Caco-2 (cell line): ENCODE measurements around the gene CCDC185. TPM values are rescaled to one million over a fixed set of nuclear protein-coding genes. Genes with fewer than 3 reads are reported as not detected.

Experiments
- BruUV-seq: library from RNA; stranded (reverse); fragments of 400-500 nt; replicated peaks from 2 replicates; lab custom pipeline; 2021; lab: Mats Ljungman, UMichigan
- CTCF ChIA-PET: fragments of 300-600 bp; sonication (Branson Sonifier 250); formaldehyde crosslinking; loops from one replicate; lab custom pipeline; 2022; ENCODE audit warnings: antibody characterized with exemption; lab: Charles Lee
- POLR2A ChIA-PET: fragments of 300-600 bp; sonication (Branson Sonifier 250); formaldehyde crosslinking; loops from one replicate; lab custom pipeline; 2022; ENCODE audit warnings: antibody characterized with exemption; lab: Charles Lee
- DNase-seq, 2 experiments: peaks; one replicate each; pipeline versions ENCODE4 v3.0.0 to v3.0.0-alpha.2; 2020 to 2022
- H3K27me3 ChIP-seq: replicated peaks from 2 replicates; pipeline ENCODE4 v1.6.0; 2011; ENCODE audit warnings: low read length; ENCODE audit not compliant: control insufficient read depth, insufficient read depth
- H3K36me3 ChIP-seq: 2 replicates; pipeline ENCODE4 v1.5.1; 2011; ENCODE audit warnings: low read length; ENCODE audit not compliant: control insufficient read depth, insufficient read depth
- H3K4me1 ChIP-seq: fragments of 250-450 bp; sonication (Bioruptor Pico); 2 replicates; pipeline ENCODE4 v1.5.1; 2020; ENCODE audit warnings: mild to moderate bottlenecking
- H3K4me3 ChIP-seq: 2 replicates; pipeline ENCODE4 v1.5.1; 2011; ENCODE audit warnings: low read depth, mild to moderate bottlenecking, control low read depth, low read length
- H3K9me3 ChIP-seq: fragments of 250-450 bp; sonication (Bioruptor Pico); 2 replicates; pipeline ENCODE4 v1.5.1; 2020; ENCODE audit warnings: mild to moderate bottlenecking, moderate library complexity
- H3K27ac Mint-ChIP-seq: one replicate; pipeline ENCODE4 v1.8.0; 2022; ENCODE audit warnings: mixed read lengths; ENCODE audit not compliant: unreplicated experiment
- H3K27me3 Mint-ChIP-seq: one replicate; pipeline ENCODE4 v1.8.0; 2022; ENCODE audit warnings: mixed read lengths; ENCODE audit not compliant: insufficient read depth, unreplicated experiment
- H3K36me3 Mint-ChIP-seq: one replicate; pipeline ENCODE4 v1.8.0; 2022; ENCODE audit warnings: mild to moderate bottlenecking, mixed read lengths; ENCODE audit not compliant: insufficient read depth, unreplicated experiment
- H3K4me1 Mint-ChIP-seq: one replicate; pipeline ENCODE4 v1.8.0; 2022; ENCODE audit warnings: low read depth, mixed read lengths; ENCODE audit not compliant: unreplicated experiment
- H3K4me3 Mint-ChIP-seq: one replicate; pipeline ENCODE4 v1.8.0; 2022; ENCODE audit warnings: mild to moderate bottlenecking, moderate library complexity, mixed read lengths; ENCODE audit not compliant: unreplicated experiment
- H3K9me3 Mint-ChIP-seq: one replicate; pipeline ENCODE4 v1.8.0; 2022; ENCODE audit warnings: mixed read lengths; ENCODE audit not compliant: unreplicated experiment
- CTCF ChIP-seq, 2 experiments: fragments of 200-600 bp in 1 of 2; IDR thresholded peaks; 1 replicate in 1 of 2; 2 replicates in 1 of 2; pipeline versions ENCODE4 v1.5.1 to v1.8.0; 2011 to 2022; ENCODE audit warnings: antibody characterized with exemption in 1 of 2, control low read depth in 1 of 2, inconsistent platforms in 1 of 2, low read depth in 1 of 2, low read length in 1 of 2, mild to moderate bottlenecking in 1 of 2, moderate library complexity in 1 of 2; ENCODE audit not compliant: insufficient read depth in 1 of 2, severe bottlenecking in 1 of 2, unreplicated experiment in 1 of 2
- intact Hi-C: fragments of 100-400 bp; cut with micrococcal nuclease; formaldehyde crosslinking; loops from one replicate; pipeline ENCODE4 v1.10.0; 2022; ENCODE audit not compliant: unreplicated experiment
- total RNA-seq: library from RNA; stranded (reverse); gene quantifications from 2 replicates; pipeline ENCODE4 v1.2.3, GENCODE V29; 2022

Gene CCDC185
- total RNA-seq, 1 experiment from 2014 or later, result not detected

- Mint-ChIP-seq H3K4me1 (no peaks in the 10 kb centered on the region), H3K27ac (no peak overlapping the region), H3K4me3 (no peak overlapping the region), H3K36me3 (no peaks in the 10 kb centered on the region), H3K9me3 (peaks cover 11% of the 10 kb centered on the region), H3K27me3 (no peaks in the 10 kb centered on the region)
- BruUV-seq, result no TSS peak
- no peaks in the 10 kb centered on the region for H3K36me3 ChIP-seq
- ChIA-PET POLR2A (no interaction called here), CTCF (no interaction called here)
- H3K4me1 ChIP-seq, result no peaks in the 10 kb centered on the region
- H3K4me3 ChIP-seq, result no peak overlapping the region
- TF ChIP-seq CTCF (IDR thresholded peaks at IDR 0.05; ENCODE audit: insufficient read depth in 1 of 2, low read depth in 1 of 2, low read length in 1 of 2, severe bottlenecking in 1 of 2, unreplicated experiment in 1 of 2), result no peak
- H3K27me3 ChIP-seq, result no peaks in the 10 kb centered on the region
- no peak for DNase-seq
- H3K9me3 ChIP-seq, result no peaks in the 10 kb centered on the region
- intact Hi-C loops, result no loop called here
Measured at GRCh38 chr1:223437151-223437550, 43.9 kb downstream of the CCDC185 start.

GRCh38 chr1:223443397-223443796 is 50.2 kb downstream of the CCDC185 start:
- H3K36me3 Mint-ChIP-seq, result no peaks in the 10 kb centered on the region
- H3K4me1 ChIP-seq, result no peaks in the 10 kb centered on the region
- H3K27ac Mint-ChIP-seq, result no peak overlapping the region
- CTCF ChIA-PET, result no interaction called here
- H3K4me3 ChIP-seq, result no peak overlapping the region
- TF ChIP-seq CTCF (IDR thresholded peaks at IDR 0.05; ENCODE audit: insufficient read depth in 1 of 2, low read depth in 1 of 2, low read length in 1 of 2, severe bottlenecking in 1 of 2, unreplicated experiment in 1 of 2), result no peak
- H3K4me3 Mint-ChIP-seq, result no peak overlapping the region
- H3K36me3 ChIP-seq, result no peaks in the 10 kb centered on the region
- POLR2A ChIA-PET, result no interaction called here
- no peak for DNase-seq
- peaks cover 32% of the 10 kb centered on the region for H3K9me3 Mint-ChIP-seq
- intact Hi-C loops, result loop anchor here (5.0 kb wide), 1 partner anchor 34 kb away; no protein-coding TSS in a partner anchor
- peaks cover 4% of the 10 kb centered on the region for H3K9me3 ChIP-seq
- H3K27me3 ChIP-seq, result no peaks in the 10 kb centered on the region; the same call in 1 of the 2 replicates
- BruUV-seq, result no TSS peak
- no peaks in the 10 kb centered on the region for H3K27me3 Mint-ChIP-seq
- H3K4me1 Mint-ChIP-seq, result no peaks in the 10 kb centered on the region

- Histone ChIP-seq H3K9me3 (peaks cover 4% of the 10 kb centered on the region), H3K4me3 (no peak overlapping the region), H3K36me3 (no peaks in the 10 kb centered on the region), H3K4me1 (no peaks in the 10 kb centered on the region), H3K27me3 (no peaks in the 10 kb centered on the region; the same call in 1 of the 2 replicates)
- ChIA-PET CTCF (no interaction called here), POLR2A (no interaction called here)
- TF ChIP-seq CTCF (IDR thresholded peaks at IDR 0.05; ENCODE audit: insufficient read depth in 1 of 2, low read depth in 1 of 2, low read length in 1 of 2, severe bottlenecking in 1 of 2, unreplicated experiment in 1 of 2), result no peak
- H3K27me3 Mint-ChIP-seq, result no peaks in the 10 kb centered on the region
- intact Hi-C loops, result loop anchor here (5.0 kb wide), 1 partner anchor 33 kb away; no protein-coding TSS in a partner anchor
- no peak overlapping the region for H3K4me3 Mint-ChIP-seq
- no TSS peak for BruUV-seq
- H3K9me3 Mint-ChIP-seq, result peaks cover 29% of the 10 kb centered on the region
- no peaks in the 10 kb centered on the region for H3K36me3 Mint-ChIP-seq
- DNase-seq, result no peak
- H3K27ac Mint-ChIP-seq, result no peak overlapping the region
- no peaks in the 10 kb centered on the region for H3K4me1 Mint-ChIP-seq
Measured at GRCh38 chr1:223444411-223444810, 51.2 kb downstream of the CCDC185 start.

Other genes with a start within 250 kb of the CCDC185 start
- gene SUSD4, start 29.2 kb upstream of the CCDC185 start, total RNA-seq, result 31.4 and 36.7 TPM in 2 replicates